Measurements from ENCODE around the gene SAMHD1. TPM values are rescaled to one million over a fixed set of nuclear protein-coding genes. Genes with fewer than 3 reads are reported as not detected.

The SAMHD1 gene
- total RNA-seq, 4 donors from 2014 or later, result 373 to 639 (median 471) TPM

DNA sequence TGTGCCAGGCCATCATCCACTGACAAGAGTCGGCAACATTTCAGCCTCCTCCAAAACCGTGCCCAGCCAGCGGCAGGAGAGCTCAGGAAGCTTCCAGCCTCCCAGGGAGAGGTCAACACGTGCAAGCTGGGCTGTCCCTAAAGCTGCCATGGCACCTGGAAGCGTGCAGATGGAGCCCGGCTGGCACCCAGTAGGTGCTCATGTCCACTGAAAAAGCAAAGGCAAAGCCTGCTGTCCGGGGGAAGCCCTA, 90.0 kb downstream of the SAMHD1 start:
- intact Hi-C loops (cut with DNase I), result loop anchor here (5.0 to 10.0 kb wide), 4 partner anchors 49 to 257 kb away; partner anchors contain the start of genes DSN1, NDRG3 and RAB5IF
- Histone ChIP-seq H3K27me3 (no peaks in the 10 kb centered on the region), H3K4me1 (peaks cover 55 to 74% (median 70%) of the 10 kb centered on the region in 4 donors), H3K27ac (replicated peaks in 1 of 4) (peak overlapping the region; percentile 94 to 96 (median 94)), H3K4me3 (peak overlapping the region; percentile 71 to 89 (median 80)), H3K9me3 (no peaks in the 10 kb centered on the region), H3K36me3 (no peaks in the 10 kb centered on the region)
- WGBS, result 17% methylated on average over 6 of the region's 7 CpGs
- no peak for TF ChIP-seq POLR2A (IDR thresholded peaks at IDR 0.05; ENCODE audit: low read depth)
- TF ChIP-seq, protein P1, sequence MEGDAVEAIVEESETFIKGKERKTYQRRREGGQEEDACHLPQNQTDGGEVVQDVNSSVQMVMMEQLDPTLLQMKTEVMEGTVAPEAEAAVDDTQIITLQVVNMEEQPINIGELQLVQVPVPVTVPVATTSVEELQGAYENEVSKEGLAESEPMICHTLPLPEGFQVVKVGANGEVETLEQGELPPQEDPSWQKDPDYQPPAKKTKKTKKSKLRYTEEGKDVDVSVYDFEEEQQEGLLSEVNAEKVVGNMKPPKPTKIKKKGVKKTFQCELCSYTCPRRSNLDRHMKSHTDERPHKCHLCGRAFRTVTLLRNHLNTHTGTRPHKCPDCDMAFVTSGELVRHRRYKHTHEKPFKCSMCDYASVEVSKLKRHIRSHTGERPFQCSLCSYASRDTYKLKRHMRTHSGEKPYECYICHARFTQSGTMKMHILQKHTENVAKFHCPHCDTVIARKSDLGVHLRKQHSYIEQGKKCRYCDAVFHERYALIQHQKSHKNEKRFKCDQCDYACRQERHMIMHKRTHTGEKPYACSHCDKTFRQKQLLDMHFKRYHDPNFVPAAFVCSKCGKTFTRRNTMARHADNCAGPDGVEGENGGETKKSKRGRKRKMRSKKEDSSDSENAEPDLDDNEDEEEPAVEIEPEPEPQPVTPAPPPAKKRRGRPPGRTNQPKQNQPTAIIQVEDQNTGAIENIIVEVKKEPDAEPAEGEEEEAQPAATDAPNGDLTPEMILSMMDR (IDR thresholded peaks at IDR 0.05), result no peak
- TF ChIP-seq POLR2AphosphoS5 (IDR thresholded peaks at IDR 0.05), result no peak
- TF ChIP-seq EP300 (IDR thresholded peaks at IDR 0.05), result no peak
- DNase-seq (ENCODE audit: extremely low spot score), result no peak

DNA sequence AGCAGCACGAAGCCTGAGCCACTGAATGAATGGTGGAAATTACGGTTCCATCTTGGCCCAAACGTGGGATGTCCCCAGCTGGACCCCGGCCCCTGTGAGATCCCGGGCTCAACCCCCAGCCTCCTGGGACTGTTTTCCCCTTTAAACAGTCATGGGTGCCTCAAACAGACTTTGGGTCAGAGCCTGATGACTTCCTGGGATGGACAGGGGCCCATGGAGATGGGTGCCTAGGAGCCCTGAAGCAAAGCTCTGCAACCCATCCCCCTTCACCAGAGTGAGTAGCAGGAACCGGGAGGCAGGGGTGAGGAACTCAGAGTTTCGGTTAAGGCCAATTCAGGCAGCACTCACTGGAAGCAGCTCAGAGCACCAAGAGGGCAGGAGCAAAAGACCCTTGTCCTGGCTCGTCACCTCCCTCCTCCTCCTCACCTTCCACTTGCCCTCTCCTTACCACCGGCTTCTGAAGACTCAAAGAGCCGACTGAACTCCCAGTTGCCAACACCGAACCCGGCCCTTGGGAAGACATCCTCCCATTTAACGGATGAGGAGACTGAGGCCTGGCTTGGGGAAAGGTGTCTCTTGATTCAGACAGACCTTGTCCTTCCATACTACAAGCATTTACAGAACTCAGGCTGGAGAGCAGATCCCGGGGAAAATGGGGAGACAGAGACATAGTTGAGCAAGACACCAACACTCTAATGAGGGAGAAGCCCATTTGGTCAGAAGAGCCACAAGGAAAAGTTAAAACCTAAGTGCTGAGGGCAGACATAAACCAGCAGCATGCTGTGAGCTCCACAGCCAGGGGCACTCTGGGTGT, 90.5 kb downstream of the SAMHD1 start:
- peak overlapping the region; percentile 71 to 89 (median 80) for H3K4me3 ChIP-seq
- WGBS, result 64% methylated on average over 13 of the region's 14 CpGs
- H3K9me3 ChIP-seq, result no peaks in the 10 kb centered on the region
- DNase-seq (ENCODE audit: extremely low spot score), result no peak
- H3K36me3 ChIP-seq, result no peaks in the 10 kb centered on the region
- H3K27me3 ChIP-seq, result no peaks in the 10 kb centered on the region
- peaks cover 61 to 79% (median 75%) of the 10 kb centered on the region in 4 donors for H3K4me1 ChIP-seq
- no peak for TF ChIP-seq POLR2A (IDR thresholded peaks at IDR 0.05; ENCODE audit: low read depth)
- no peak for TF ChIP-seq EP300 (IDR thresholded peaks at IDR 0.05)
- TF ChIP-seq, protein P1 (IDR thresholded peaks at IDR 0.05), result no peak
- TF ChIP-seq POLR2AphosphoS5 (IDR thresholded peaks at IDR 0.05), result no peak
- H3K27ac ChIP-seq (replicated peaks in 1 of 4), result peak overlapping the region; percentile 94 to 96 (median 94)
- intact Hi-C loops (cut with DNase I), result loop anchor here (5.0 to 10.0 kb wide), 4 partner anchors 49 to 256 kb away; partner anchors contain the start of genes DSN1, NDRG3 and RAB5IF

DNA sequence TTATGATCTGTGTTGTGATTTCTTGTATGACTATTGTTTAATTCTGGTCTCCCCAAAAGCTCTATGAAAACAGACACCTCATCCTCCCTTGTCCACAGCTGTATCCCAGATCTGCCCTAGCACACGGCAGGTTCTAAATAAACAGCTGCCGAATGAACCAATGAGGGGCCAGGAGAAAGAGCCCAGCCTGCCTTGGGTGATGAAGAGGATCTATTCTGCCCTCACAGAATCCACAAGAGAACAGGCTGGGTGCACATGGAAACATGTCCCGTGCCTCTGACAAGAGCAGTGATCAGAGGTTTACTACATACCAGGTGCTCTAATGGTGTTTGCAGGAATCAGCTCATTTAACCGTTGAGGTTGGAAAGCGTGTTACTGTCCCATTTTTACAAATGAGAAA, 91.2 kb downstream of the SAMHD1 start:
- H3K4me1 ChIP-seq, result peaks cover 67 to 85% (median 82%) of the 10 kb centered on the region in 4 donors
- DNase-seq (ENCODE audit: extremely low spot score), result no peak
- TF ChIP-seq POLR2AphosphoS5 (IDR thresholded peaks at IDR 0.05) (peak in 1 of 2 donors; percentile 39), POLR2A (IDR thresholded peaks at IDR 0.05; ENCODE audit: low read depth) (no peak), EP300 (IDR thresholded peaks at IDR 0.05) (no peak)
- TF ChIP-seq, protein P1 (IDR thresholded peaks at IDR 0.05), result no peak
- H3K9me3 ChIP-seq, result no peaks in the 10 kb centered on the region
- H3K36me3 ChIP-seq, result no peaks in the 10 kb centered on the region
- peak overlapping the region in 2 of 4 donors; percentile 73 to 87 for H3K4me3 ChIP-seq
- intact Hi-C loops (cut with DNase I), result loop anchor here (5.0 to 10.0 kb wide), 4 partner anchors 48 to 256 kb away; partner anchors contain the start of genes DSN1, NDRG3 and RAB5IF
- WGBS, result 48% methylated on average over 5 of the region's 5 CpGs
- peak overlapping the region; percentile 94 to 96 (median 94) for H3K27ac ChIP-seq (replicated peaks in 1 of 4)
- H3K27me3 ChIP-seq, result no peaks in the 10 kb centered on the region

DNA sequence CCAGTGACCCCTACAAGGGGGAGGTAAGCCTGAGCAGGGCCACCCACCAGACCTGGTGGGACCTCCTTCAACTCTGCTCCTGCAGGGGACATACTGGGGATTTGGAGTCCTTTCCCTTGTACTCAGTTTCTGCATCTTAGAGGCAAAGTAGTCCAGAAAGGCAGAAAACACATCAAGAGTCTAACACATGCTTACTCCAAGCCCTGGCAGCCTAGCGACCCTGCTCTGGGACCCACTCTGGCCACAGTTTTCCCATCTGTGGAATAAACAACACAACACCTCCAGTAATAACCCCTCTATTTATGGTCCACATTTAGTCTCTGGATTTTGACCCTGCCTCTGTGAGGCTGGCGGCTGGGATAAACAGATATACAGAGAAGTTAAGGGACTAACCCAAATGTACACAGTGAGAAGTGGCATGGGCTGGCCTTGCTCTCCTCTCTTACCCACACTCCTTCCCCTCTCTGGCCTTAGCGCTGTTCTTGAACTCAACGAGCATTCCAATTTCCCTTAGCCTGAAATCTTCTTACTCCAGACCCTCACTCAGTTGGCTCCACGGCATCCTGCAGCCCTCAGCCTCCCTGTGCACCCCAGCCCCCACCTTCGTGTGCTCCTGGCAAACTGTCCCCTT, 91.7 kb downstream of the SAMHD1 start:
- DNase-seq (ENCODE audit: extremely low spot score), result no peak
- Histone ChIP-seq H3K27me3 (no peaks in the 10 kb centered on the region), H3K36me3 (no peaks in the 10 kb centered on the region), H3K4me3 (peak overlapping the region in 1 of 4 donors; percentile 1), H3K9me3 (no peaks in the 10 kb centered on the region), H3K27ac (replicated peaks in 1 of 4) (peak overlapping the region; percentile 94 to 96 (median 94)), H3K4me1 (peaks cover 72 to 89% (median 86%) of the 10 kb centered on the region in 4 donors)
- no peak for TF ChIP-seq POLR2AphosphoS5 (IDR thresholded peaks at IDR 0.05)
- 53% methylated on average over 6 of the region's 6 CpGs for WGBS
- intact Hi-C loops (cut with DNase I), result loop anchor here (5.0 to 10.0 kb wide), 4 partner anchors 48 to 255 kb away; partner anchors contain the start of genes DSN1, NDRG3 and RAB5IF

DNA sequence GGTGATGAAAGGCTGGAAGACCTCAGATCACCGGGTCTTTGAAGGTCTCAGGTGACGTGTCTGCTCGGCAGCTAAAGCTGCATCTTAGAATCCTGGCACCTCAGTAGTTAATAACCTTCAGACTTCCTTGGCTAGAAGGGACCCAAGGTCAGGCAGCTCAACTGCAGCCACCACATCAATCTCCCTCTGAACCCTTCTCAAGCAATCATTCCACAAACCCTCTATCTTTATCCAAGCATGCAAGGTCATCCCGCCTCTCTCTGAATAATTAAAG, 92.3 kb downstream of the SAMHD1 start:
- DNase-seq (ENCODE audit: extremely low spot score), result no peak
- Histone ChIP-seq H3K27ac (replicated peaks in 1 of 4) (peak overlapping the region; percentile 94 to 96 (median 94)), H3K27me3 (no peaks in the 10 kb centered on the region), H3K4me1 (peaks cover 74 to 89% (median 86%) of the 10 kb centered on the region in 4 donors), H3K4me3 (no peak overlapping the region), H3K36me3 (no peaks in the 10 kb centered on the region), H3K9me3 (no peaks in the 10 kb centered on the region)
- intact Hi-C loops (cut with DNase I), result no loop called here
- TF ChIP-seq POLR2A (IDR thresholded peaks at IDR 0.05; ENCODE audit: low read depth), result no peak
- TF ChIP-seq EP300 (IDR thresholded peaks at IDR 0.05), result no peak
- TF ChIP-seq, protein P1 (IDR thresholded peaks at IDR 0.05), result no peak
- TF ChIP-seq POLR2AphosphoS5 (IDR thresholded peaks at IDR 0.05), result no peak
- WGBS, result 79% methylated on average over 3 of the region's 4 CpGs

All from esophagus muscularis mucosa (tissue), 4 donors.